H1 (cell line): ENCODE data around the gene SSR1. TPM values are rescaled to one million over a fixed set of nuclear protein-coding genes. Genes with fewer than 3 reads are reported as not detected.
"Not testable (repeated sequence)": the region's sequence is repeated elsewhere in the genome, so short reads cannot be mapped to it uniquely, and the experiment has no call there.

Experiments
- CTCF ChIA-PET: fragments of 300-600 bp; sonication (Branson Sonifier 250); formaldehyde crosslinking; loops from one replicate; lab custom pipeline; 2021; ENCODE audit not compliant: partially characterized antibody; lab: Charles Lee
- POLR2A ChIA-PET: fragments of 300-600 bp; sonication (Branson Sonifier 250); formaldehyde crosslinking; loops from one replicate; lab custom pipeline; 2021; ENCODE audit warnings: inconsistent platforms; ENCODE audit not compliant: partially characterized antibody; lab: Charles Lee
- DNase-seq, 2 experiments: peaks; one replicate each; pipeline versions ENCODE4 v3.0.0 to v3.0.0-alpha.2; 2010 to 2022; ENCODE audit warnings: low spot score in 2 of 2, low read depth in 1 of 2, mixed read lengths in 1 of 2
- FAIRE-seq: peaks from 2 replicates; lab custom pipeline; 2011; peaks lifted over from hg19 to GRCh38; lab: Jason Lieb, UNC
- H2AFZ ChIP-seq: 2 replicates; pipeline ENCODE4 v1.8.1; 2012; ENCODE audit warnings: low read length, inconsistent platforms
- H2AK5ac ChIP-seq: 2 replicates; pipeline ENCODE4 v1.6.1; 2013; ENCODE audit warnings: low read depth, low read length
- H2BK120ac ChIP-seq: replicated peaks from 2 replicates; pipeline ENCODE3; 2013; ENCODE audit warnings: low read depth, low read length, inconsistent platforms
- H2BK12ac ChIP-seq: 2 replicates; pipeline ENCODE4 v1.6.1; 2013; ENCODE audit warnings: low read depth, low read length
- H2BK15ac ChIP-seq: 2 replicates; pipeline ENCODE4 v1.6.1; 2013; ENCODE audit warnings: low read length
- H2BK20ac ChIP-seq: 2 replicates; pipeline ENCODE4 v1.6.1; 2013; ENCODE audit warnings: low read length
- H2BK5ac ChIP-seq: 2 replicates; pipeline ENCODE4 v1.6.1; 2013; ENCODE audit warnings: low read depth, low read length
- H3K14ac ChIP-seq: 2 replicates; pipeline ENCODE4 v1.6.1; 2013; ENCODE audit warnings: inconsistent platforms; ENCODE audit not compliant: insufficient read length
- H3K18ac ChIP-seq: 2 replicates; pipeline ENCODE4 v1.6.1; 2013; ENCODE audit warnings: low read length; ENCODE audit errors: extremely low read depth
- H3K23ac ChIP-seq: 2 replicates; pipeline ENCODE4 v1.6.1; 2013; ENCODE audit warnings: inconsistent platforms; ENCODE audit not compliant: insufficient read length
- H3K23me2 ChIP-seq: 2 replicates; pipeline ENCODE4 v1.6.1; 2013; ENCODE audit warnings: low read depth, low read length
- H3K27ac ChIP-seq: 2 replicates; pipeline ENCODE4 v1.6.1; 2011; ENCODE audit warnings: low read depth, low read length, inconsistent platforms
- H3K27me3 ChIP-seq, 4 experiments: replicated peaks in 1 of 4; 1 replicate in 1 of 4; 2 replicates in 3 of 4; pipeline versions ENCODE4 v1.6.1 to v1.8.1; 2011 to 2013; ENCODE audit warnings: low read length in 3 of 4, mild to moderate bottlenecking in 3 of 4, inconsistent platforms in 2 of 4, mixed read lengths in 2 of 4, moderate library complexity in 1 of 4; ENCODE audit not compliant: control insufficient read depth in 3 of 4, insufficient read depth in 3 of 4; ENCODE audit errors: extremely low read depth in 1 of 4
- H3K36me3 ChIP-seq, 4 experiments: 2 replicates each; pipeline versions ENCODE4 v1.6.1 to v1.8.1; 2011 to 2013; ENCODE audit warnings: mild to moderate bottlenecking in 4 of 4, low read length in 3 of 4, moderate library complexity in 2 of 4, control low read depth in 1 of 4, inconsistent platforms in 1 of 4; ENCODE audit not compliant: insufficient read depth in 4 of 4, control insufficient read depth in 2 of 4
- H3K4ac ChIP-seq: replicated peaks from 2 replicates; pipeline ENCODE3; 2013; ENCODE audit warnings: low read length, low read depth, mixed read lengths, inconsistent platforms; ENCODE audit not compliant: insufficient read length
- H3K4me1 ChIP-seq, 4 experiments: replicated peaks in 1 of 4; 1 replicate in 1 of 4; 2 replicates in 3 of 4; pipeline versions ENCODE4 v1.6.1 to v1.8.1; 2011 to 2013; ENCODE audit warnings: low read length in 3 of 4, inconsistent platforms in 2 of 4, mixed read lengths in 1 of 4; ENCODE audit not compliant: insufficient read depth in 4 of 4, control insufficient read depth in 3 of 4
- H3K4me2 ChIP-seq, 2 experiments: 2 replicates each; pipeline versions ENCODE4 v1.6.1 to v1.8.1; 2011 to 2013; ENCODE audit warnings: low read depth in 2 of 2, low read length in 2 of 2, control low read depth in 1 of 2, inconsistent platforms in 1 of 2, mild to moderate bottlenecking in 1 of 2; ENCODE audit not compliant: insufficient read depth in 1 of 2
- H3K4me3 ChIP-seq, 4 experiments: fragments of 200-600, 300-600 bp in 1 of 4; sonication (generic), shearing (Covaris generic), sonication (Bioruptor Twin) in 1 of 4; 2 replicates each; pipeline versions ENCODE4 v1.5.1 to v1.8.1; 2011 to 2016; ENCODE audit warnings: low read length in 4 of 4, low read depth in 3 of 4, control low read depth in 2 of 4, inconsistent platforms in 2 of 4, mild to moderate bottlenecking in 2 of 4, mixed read lengths in 1 of 4, moderate library complexity in 1 of 4; ENCODE audit not compliant: insufficient read depth in 2 of 4; ENCODE audit errors: extremely low read depth in 1 of 4
- H3K56ac ChIP-seq: replicated peaks from 2 replicates; pipeline ENCODE3; 2013; ENCODE audit warnings: low read depth, mild to moderate bottlenecking, mixed read lengths, low read length, inconsistent platforms; ENCODE audit not compliant: insufficient read length
- H3K79me1 ChIP-seq: 2 replicates; pipeline ENCODE4 v1.6.1; 2013; ENCODE audit warnings: low read depth, low read length, control low read depth
- H3K79me2 ChIP-seq, 2 experiments: 2 replicates each; pipeline versions ENCODE4 v1.6.1 to v1.8.1; 2012 to 2013; ENCODE audit warnings: low read length in 2 of 2, mild to moderate bottlenecking in 2 of 2, inconsistent platforms in 1 of 2; ENCODE audit not compliant: insufficient read depth in 2 of 2, control insufficient read depth in 1 of 2
- H3K9ac ChIP-seq, 4 experiments: replicated peaks in 1 of 4; 1 replicate in 1 of 4; 2 replicates in 3 of 4; pipeline versions ENCODE4 v1.6.1 to v1.8.1; 2011 to 2013; ENCODE audit warnings: low read depth in 3 of 4, low read length in 3 of 4, control low read depth in 2 of 4, mild to moderate bottlenecking in 2 of 4, moderate library complexity in 2 of 4, inconsistent platforms in 1 of 4; ENCODE audit errors: extremely low read depth in 1 of 4
- H3K9me3 ChIP-seq, 2 experiments: 2 replicates each; pipeline versions ENCODE4 v1.6.1 to v1.8.1; 2012 to 2013; ENCODE audit warnings: mild to moderate bottlenecking in 2 of 2, moderate library complexity in 2 of 2, control low read depth in 1 of 2, inconsistent platforms in 1 of 2, low read depth in 1 of 2, low read length in 1 of 2, mixed read lengths in 1 of 2; ENCODE audit not compliant: insufficient read depth in 2 of 2
- H4K20me1 ChIP-seq, 2 experiments: replicated peaks in 1 of 2; 2 replicates each; pipeline versions ENCODE3 to v1.8.1; 2011 to 2013; ENCODE audit warnings: inconsistent platforms in 2 of 2, low read length in 2 of 2, mild to moderate bottlenecking in 1 of 2; ENCODE audit not compliant: insufficient read depth in 2 of 2, control insufficient read depth in 1 of 2
- H4K5ac ChIP-seq: 2 replicates; pipeline ENCODE4 v1.6.1; 2013; ENCODE audit warnings: low read length, low read depth, mixed read lengths, inconsistent platforms; ENCODE audit not compliant: insufficient read length
- H4K8ac ChIP-seq: 2 replicates; pipeline ENCODE4 v1.8.0; 2013; ENCODE audit warnings: mild to moderate bottlenecking, moderate library complexity, low read length, inconsistent platforms; ENCODE audit not compliant: insufficient read depth; ENCODE audit errors: extremely low read depth
- H4K91ac ChIP-seq: replicated peaks from 2 replicates; pipeline ENCODE3; 2013; ENCODE audit warnings: low read length, mixed read lengths, inconsistent platforms; ENCODE audit not compliant: insufficient read length
- PHF8 ChIP-seq: fragments of 200-600 bp; sonication (generic); conservative IDR thresholded peaks from 2 replicates; pipeline ENCODE4 v1.7.1; 2012; ENCODE audit warnings: low read depth, mild to moderate bottlenecking, inconsistent platforms, low read length, moderate library complexity
- RAD21 ChIP-seq, 2 experiments: IDR thresholded peaks in 1 of 2; conservative IDR thresholded peaks in 1 of 2; 2 replicates each; pipeline ENCODE4 v1.6.1; 2011; ENCODE audit warnings: low read depth in 2 of 2, low read length in 2 of 2, improper control_type of control experiment in 1 of 2, inconsistent platforms in 1 of 2, mild to moderate bottlenecking in 1 of 2, moderate library complexity in 1 of 2
- TAF1 ChIP-seq: IDR thresholded peaks from 2 replicates; pipeline ENCODE4 v1.6.1; 2011; ENCODE audit warnings: mild to moderate bottlenecking, low read depth, low read length
- YY1 ChIP-seq: IDR thresholded peaks from 2 replicates; pipeline ENCODE4 v1.6.1; 2011; ENCODE audit warnings: low read depth, mild to moderate bottlenecking, low read length
- WGBS, 2 experiments: shearing (Covaris generic) in 1 of 2; methylation state at CpG; one replicate each; pipeline versions ENCODE4 v1.1.6 to v1.1.7; 2013 to 2015; ENCODE audit warnings: low lambda C conversion rate in 2 of 2, mixed read lengths in 2 of 2, inconsistent platforms in 1 of 2, low coverage in 1 of 2, missing lambda C conversion rate in 1 of 2; ENCODE audit not compliant: insufficient replicate concordance in 2 of 2, insufficient coverage in 1 of 2, insufficient read length in 1 of 2; ENCODE audit errors: extremely low coverage in 1 of 2, missing lambda C conversion rate in 1 of 2; 5-methylcytosine and 5-hydroxymethylcytosine counted together
- polyA plus RNA-seq, 7 experiments: library from polyadenylated mRNA; depleted of rRNA in 3 of 7; stranded (reverse) in 5 of 7; unstranded in 2 of 7; fragments of >200 nt in 5 of 7; fragments of 200-250 nt in 2 of 7; gene quantifications; 1 replicate in 5 of 7; 2 replicates in 1 of 7; 4 replicates in 1 of 7; pipeline versions ENCODE4 v1.2.1 to v1.2.3, GENCODE V29; 2011 to 2013; ENCODE audit warnings: missing spikeins in 2 of 7, mixed read lengths in 2 of 7
- total RNA-seq: library from RNA; stranded (reverse); fragmentation: NEBNext Ultra II Directional; extraction: Animal tissue kit (Norgen Biotek cat#: 25700); gene quantifications from 2 replicates; pipeline ENCODE4 v1.2.1, GENCODE V29; 2021
- TF ChIP-seq, protein P1 (sequence below), 3 experiments: IDR thresholded peaks; 1 replicate in 2 of 3; 2 replicates in 1 of 3; pipeline versions ENCODE4 v1.5.1 to v1.6.1; 2011; ENCODE audit warnings: low read length in 3 of 3, mild to moderate bottlenecking in 3 of 3, inconsistent platforms in 2 of 3, low read depth in 1 of 3, moderate library complexity in 1 of 3; ENCODE audit not compliant: insufficient read depth in 1 of 3; ENCODE audit errors: control extremely low read depth in 1 of 3
- TF ChIP-seq, protein P2 (sequence below): IDR thresholded peaks from 2 replicates; pipeline ENCODE4 v1.6.1; 2012; ENCODE audit warnings: inconsistent platforms

Gene SSR1
- total and polyA plus RNA-seq, 2 of the 8 experiments (the other 6 are each of a cell fraction or from before 2014, with no cell fraction given): 26.6 to 117 TPM

GRCh38 chr6:7339007-7339732 is 26.2 kb upstream of the SSR1 start:
- not testable (repeated sequence) for H3K4me1 ChIP-seq, H3K4me2 ChIP-seq, H3K9me3 ChIP-seq, H4K5ac ChIP-seq, H3K18ac ChIP-seq, H3K4me3 ChIP-seq, H3K79me2 ChIP-seq, H3K56ac ChIP-seq, H2AK5ac ChIP-seq, H4K91ac ChIP-seq, H2BK20ac ChIP-seq, H3K36me3 ChIP-seq, H3K79me1 ChIP-seq, H3K23ac ChIP-seq, H3K27me3 ChIP-seq, H3K23me2 ChIP-seq, H2BK120ac ChIP-seq, H4K20me1 ChIP-seq, H3K9ac ChIP-seq, H3K4ac ChIP-seq, H3K27ac ChIP-seq, H3K14ac ChIP-seq
- ChIA-PET CTCF (interaction anchor here (0.5 to 4.3 kb wide), 18 partner anchors 8 to 944 kb away, joined by 3 to 38 read pairs (median 3); partner anchors contain the start of genes CAGE1 and RIOK1), POLR2A (interaction anchor here (0.8 kb wide), 3 partner anchors 50 to 202 kb away, joined by 3 to 4 read pairs (median 4); partner anchors contain the start of genes CAGE1, DSP and RIOK1)
- 0 out of 2 replicates have a peak overlapping the region, but pooled peaks have one; percentile 31 for H2BK5ac ChIP-seq
- FAIRE-seq (peak; percentile 86), DNase-seq (peak; percentile 38 to 74)
- H2AFZ ChIP-seq: peak overlapping the region; percentile 98
- TF ChIP-seq, protein P1, sequence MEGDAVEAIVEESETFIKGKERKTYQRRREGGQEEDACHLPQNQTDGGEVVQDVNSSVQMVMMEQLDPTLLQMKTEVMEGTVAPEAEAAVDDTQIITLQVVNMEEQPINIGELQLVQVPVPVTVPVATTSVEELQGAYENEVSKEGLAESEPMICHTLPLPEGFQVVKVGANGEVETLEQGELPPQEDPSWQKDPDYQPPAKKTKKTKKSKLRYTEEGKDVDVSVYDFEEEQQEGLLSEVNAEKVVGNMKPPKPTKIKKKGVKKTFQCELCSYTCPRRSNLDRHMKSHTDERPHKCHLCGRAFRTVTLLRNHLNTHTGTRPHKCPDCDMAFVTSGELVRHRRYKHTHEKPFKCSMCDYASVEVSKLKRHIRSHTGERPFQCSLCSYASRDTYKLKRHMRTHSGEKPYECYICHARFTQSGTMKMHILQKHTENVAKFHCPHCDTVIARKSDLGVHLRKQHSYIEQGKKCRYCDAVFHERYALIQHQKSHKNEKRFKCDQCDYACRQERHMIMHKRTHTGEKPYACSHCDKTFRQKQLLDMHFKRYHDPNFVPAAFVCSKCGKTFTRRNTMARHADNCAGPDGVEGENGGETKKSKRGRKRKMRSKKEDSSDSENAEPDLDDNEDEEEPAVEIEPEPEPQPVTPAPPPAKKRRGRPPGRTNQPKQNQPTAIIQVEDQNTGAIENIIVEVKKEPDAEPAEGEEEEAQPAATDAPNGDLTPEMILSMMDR (IDR thresholded peaks at IDR 0.05; ENCODE audit: control extremely low read depth in 1 of 3, insufficient read depth in 1 of 3, low read depth in 1 of 3, low read length in 3 of 3): peak; percentile 78 to 99 (median 94)
- TF ChIP-seq RAD21 (IDR thresholded peaks at IDR 0.05 in 1 of 2, conservative IDR thresholded peaks at IDR 0.05 in 1 of 2; ENCODE audit: low read depth in 2 of 2, low read length in 2 of 2): peak; percentile 66 to 72
- TF ChIP-seq, protein P2, sequence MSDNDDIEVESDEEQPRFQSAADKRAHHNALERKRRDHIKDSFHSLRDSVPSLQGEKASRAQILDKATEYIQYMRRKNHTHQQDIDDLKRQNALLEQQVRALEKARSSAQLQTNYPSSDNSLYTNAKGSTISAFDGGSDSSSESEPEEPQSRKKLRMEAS: 0 out of 2 replicates have a peak, but pooled peaks have one; percentile 41
- peak; percentile 42; the same call in 1 of the 2 replicates for TF ChIP-seq TAF1
- TF ChIP-seq PHF8: 0 out of 2 replicates have a peak, but pooled peaks have one; percentile 16
- TF ChIP-seq YY1: 0 out of 2 replicates have a peak, but pooled peaks have one; percentile 57
- 74% methylated on average over 14 of the region's 14 CpGs; no CpG with 5 or more reads in 1 of the 2 experiments for WGBS, 2 experiments
- H2BK12ac ChIP-seq: peak overlapping the region; percentile 94
- peak overlapping the region; percentile 43; the same call in 1 of the 2 replicates for H4K8ac ChIP-seq
- 0 out of 2 replicates have a peak overlapping the region, but pooled peaks have one; percentile 65 for H2BK15ac ChIP-seq
